Stimulated activated CD4-positive, alpha-beta T cell treated with anti-CD3 and anti-CD28 coated beads, Interleukin-2, amount 100 ng/mL, for 4 hours (primary cell): Measurements from ENCODE around the gene CLDN19.
"Not testable (repeated sequence)": the region's sequence is repeated elsewhere in the genome, so short reads cannot be mapped to it uniquely, and the experiment has no call there.

ENCODE experiments used
- DNase-seq: peaks from one replicate; pipeline ENCODE4 v3.0.0-alpha.2; 2020; ENCODE audit warnings: low read depth

Gene CLDN19

DNA sequence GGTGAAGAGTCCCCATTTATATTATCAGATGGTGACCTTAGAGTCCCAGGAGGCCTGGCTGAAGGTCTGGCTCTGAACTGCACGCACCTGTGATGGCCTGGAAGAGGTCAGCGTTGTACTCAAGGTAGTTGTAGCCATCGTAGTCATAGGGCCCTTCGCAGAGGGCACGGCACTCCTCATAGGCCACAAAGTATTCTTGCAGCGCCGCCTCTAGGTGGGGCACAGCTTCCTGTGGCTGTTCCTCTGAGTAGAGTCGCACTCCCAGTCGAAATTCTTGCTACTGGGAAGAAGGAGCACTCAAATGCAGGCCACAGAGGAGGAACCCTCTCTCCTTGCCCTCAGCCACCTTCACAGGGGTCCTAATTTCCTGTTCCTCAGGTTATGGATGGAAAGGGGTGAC lies 19.1 kb upstream of the CLDN19 start:
- DNase-seq = no peak

DNA sequence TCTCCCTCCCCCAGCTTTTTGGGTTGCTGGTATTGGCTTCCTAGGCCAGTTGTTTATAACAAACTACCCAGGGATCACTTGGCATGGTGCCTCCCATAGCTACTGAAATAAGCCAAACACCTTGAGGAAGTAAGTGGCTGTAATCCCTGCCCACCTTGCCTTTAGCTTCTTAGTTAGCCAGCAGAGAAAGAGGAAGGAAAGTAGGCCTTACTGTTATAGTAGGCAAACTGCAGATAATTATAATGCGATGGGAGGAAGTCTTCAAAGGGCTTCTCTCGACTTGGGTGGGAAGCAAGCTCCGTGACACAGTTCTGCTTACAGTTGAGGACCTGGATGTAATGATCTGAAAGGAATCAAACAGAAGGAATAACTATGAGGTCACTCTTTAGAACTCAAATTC lies 18.6 kb upstream of the CLDN19 start:
- DNase-seq = no peak

DNA sequence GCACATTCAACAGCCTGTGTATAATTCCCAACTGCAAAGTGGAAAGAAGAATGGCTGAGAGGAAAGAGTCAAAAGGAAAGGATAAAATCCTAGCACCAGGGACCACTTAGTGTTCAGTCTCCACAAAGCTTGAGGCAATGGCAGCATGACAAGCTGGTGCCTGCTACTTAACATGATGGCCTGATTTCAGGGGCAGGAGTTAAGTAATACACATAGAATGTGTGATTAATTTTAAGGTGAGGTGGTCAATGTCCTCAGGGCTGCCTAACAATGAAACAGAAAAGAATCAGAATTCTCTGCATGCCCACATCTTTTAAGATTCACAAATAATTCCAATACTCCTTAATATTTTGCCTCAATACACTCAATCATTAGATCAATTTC lies 17.8 kb upstream of the CLDN19 start:
- DNase-seq = no peak

DNA sequence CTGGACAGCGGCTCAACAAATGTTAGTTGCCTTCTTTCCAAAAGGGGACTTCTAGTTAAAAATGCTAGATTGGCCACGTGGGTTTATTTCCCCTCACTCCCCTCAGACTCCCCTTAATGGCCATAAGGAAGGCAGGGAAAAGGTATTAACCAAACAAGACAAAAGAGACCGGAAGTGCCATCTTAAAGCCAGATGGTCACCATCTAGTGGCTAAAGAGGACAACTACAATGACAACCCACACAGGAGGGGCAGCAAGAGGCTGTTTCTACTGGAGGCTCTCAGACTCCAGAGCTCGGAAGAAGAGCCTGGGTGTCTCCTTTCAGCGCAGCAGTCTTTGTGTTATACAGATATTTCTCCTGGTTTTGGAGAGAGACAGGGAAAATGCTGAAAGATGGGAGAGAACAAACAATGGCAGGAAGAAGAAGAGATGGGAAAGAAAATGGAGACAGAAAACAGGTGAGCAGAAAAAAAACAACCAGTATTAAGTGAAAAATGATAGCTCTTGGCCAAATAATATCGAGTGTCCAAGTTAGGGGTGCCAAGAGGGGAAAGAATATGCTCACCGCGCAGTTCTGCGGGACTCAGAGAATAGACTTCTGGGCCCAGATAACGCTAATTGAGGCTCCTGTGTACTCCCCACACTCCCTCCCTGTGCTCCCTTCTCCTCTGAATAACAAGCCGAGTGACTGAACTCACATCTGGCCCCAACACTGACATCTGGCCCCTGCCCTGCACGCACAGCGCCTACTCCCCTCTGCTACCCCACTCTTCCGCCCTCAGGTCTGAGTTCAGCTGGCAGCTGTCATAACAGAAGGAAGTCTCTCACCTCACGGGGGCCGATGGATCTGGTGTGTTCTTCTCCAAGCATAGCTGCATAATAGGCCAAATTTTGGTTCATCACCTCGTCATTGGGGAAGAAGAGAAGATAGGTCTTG lies 17.2 kb upstream of the CLDN19 start:
- DNase-seq = no peak

DNA sequence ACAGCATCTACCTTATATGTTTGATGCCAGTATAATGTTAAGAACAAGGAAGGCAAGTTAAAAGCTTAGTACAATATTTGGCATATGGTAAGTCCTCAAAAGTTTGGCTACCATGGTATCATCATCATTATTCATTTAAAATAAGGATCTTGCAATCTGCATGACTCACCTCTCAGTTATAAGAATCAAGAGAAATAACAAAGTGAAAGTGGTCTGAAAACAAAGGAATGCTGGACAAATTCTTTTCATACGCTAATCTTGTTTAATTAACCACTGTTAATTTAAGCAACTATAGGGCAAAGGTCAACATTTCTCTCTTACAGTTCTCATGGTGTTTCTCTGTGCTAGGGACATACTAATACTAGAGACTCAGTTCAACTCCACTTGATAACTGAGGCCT lies 13.0 kb upstream of the CLDN19 start:
- no peak for DNase-seq

DNA sequence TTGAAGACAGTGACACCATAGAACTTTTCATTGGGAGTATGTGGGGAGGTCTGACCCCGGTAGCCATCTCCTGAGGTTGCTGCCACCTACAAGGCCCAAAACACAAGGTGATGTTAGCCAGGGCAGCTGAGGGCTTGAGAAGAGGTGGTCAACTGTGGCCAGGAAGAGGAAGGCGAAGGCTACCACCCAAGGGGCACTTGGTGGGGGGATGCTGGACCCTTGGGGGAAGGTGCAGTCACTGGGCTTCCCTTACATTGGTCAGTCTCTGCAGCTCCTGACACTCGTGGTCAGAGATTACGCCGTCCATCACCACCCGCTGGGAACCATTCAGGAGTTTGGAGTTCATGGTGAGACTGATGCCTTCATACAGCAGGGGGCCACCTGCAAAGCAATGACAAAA lies 12.2 kb upstream of the CLDN19 start:
- no peak for DNase-seq

DNA sequence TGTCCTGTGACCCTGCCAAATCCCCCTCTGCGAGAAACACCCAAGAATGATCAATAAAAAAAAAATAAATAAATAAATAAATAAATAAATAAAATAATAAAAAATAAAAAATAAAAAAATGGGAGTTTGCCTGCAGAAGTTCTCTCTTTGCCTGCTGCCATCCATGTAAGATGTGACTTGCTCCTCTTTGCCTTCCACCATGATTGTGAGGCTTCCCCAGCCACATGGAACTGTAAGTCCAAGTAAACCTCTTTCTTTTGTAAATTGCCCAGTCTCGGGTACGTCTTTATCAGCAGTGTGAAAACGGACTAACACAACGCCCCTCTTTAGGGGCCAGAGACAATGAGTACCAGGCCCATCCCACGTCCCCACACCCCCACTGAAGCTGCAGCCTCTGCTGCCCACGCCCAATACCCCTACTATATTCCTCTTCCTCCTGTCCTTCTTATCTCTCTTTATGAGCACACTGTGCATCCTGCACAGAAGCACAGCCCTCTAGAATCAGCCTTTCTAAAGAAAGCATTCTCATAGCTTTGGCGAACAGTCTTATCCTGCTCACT lies 11.6 kb upstream of the CLDN19 start:
- not testable (repeated sequence) for DNase-seq

DNA sequence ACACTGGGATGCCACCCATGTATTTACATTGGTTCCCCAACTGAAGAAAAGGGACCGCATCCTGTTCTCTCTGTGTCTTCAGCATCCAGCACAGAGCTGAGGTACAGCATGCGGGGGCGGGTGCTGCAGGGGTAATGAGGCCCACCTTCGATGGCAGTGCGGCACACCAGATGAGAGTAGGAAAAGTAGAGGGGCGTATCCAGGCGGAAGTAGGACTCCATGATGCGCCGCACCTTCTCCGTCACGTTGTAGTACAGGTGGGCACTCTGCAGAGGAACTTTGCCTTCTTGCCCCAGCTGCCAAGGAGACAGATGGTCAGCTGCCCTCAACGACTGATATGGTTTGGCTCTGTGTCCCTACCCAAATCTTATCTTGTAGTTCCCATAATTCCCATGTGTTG lies 10.0 kb upstream of the CLDN19 start:
- DNase-seq = no peak

DNA sequence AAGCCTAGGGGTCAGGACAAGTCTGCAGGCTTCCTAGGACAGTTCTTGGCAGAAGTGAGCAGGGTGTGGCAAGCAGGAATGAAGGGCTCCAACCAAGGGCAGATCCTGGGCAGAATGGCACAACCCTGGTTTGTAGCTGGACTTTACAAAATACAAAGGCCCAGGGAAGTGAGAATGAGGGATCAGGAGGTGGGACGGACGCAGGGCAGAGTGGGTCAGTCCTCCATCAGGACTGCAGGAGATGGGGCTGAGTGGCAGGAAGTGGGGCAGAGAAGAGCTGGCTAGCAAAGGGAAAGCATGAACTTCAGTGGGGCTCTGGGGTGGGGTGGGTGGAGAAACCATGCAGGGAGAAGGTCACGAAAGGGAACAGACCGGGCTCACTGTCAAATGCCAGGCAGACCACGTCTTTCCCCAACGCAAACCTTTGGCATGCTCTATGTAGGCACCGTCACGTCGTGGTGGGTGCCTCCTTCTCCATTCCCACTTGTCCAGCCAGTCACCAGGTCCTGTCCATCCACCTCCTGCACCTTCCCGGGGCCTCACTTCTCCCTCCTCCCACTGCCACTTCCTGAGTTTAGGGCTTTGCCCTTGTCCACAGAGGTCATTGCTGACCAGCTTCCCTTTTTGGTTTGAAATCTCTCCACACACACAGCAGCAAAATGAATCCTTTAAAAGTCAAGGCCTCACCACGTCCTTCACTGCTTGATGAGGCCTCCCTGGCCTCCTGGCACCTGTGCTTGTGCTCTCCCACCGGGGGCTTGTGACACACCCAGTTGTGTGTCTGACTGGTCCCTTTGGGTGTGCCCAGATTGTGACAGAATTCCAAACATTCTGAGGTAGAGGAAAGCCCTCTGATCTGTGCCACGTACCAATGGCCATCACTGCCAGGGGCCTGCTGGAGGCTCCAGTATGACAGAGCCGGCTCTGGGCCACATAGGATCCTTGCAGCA lies 8.7 kb upstream of the CLDN19 start:
- no peak for DNase-seq

DNA sequence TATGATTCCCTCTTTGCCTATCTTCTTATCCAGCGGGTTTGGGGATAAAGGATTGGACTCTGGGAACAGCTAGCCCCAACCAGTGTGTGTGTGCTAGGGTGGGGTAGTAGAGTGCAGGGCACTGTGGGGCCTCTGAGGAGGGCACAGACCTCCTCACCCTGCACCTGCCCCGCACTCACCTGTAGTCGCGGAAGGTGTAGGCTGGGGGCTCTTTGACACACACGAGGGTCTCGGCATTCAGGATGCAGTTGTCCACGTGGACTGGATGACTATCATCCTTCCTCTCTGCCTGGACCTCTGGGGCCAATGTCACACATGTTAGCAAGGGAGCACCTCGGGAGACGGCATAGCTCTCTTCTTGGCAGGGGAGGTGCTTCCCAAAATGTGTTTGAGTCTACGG lies 8.0 kb upstream of the CLDN19 start:
- DNase-seq = no peak

DNA sequence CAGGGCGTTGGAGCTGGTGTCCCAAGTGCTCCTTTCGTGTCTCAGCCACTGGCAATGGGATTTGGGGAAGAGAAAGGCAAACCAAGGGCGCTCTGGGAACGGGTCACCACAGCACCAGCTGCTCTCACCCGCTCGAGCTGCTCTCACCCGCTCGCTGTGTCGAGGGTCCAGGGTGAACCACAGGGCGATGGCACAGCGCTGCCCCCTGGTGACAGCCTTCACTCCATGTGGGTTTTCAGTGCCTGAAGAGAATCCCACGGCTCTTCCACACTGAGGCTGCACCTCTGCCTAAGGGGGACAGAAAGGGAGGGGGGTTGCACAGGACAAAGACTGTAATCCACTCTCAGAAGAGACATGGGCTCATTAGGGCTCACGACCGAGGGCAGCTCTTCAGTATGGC lies 7.1 kb upstream of the CLDN19 start:
- peak; percentile 27 for DNase-seq

DNA sequence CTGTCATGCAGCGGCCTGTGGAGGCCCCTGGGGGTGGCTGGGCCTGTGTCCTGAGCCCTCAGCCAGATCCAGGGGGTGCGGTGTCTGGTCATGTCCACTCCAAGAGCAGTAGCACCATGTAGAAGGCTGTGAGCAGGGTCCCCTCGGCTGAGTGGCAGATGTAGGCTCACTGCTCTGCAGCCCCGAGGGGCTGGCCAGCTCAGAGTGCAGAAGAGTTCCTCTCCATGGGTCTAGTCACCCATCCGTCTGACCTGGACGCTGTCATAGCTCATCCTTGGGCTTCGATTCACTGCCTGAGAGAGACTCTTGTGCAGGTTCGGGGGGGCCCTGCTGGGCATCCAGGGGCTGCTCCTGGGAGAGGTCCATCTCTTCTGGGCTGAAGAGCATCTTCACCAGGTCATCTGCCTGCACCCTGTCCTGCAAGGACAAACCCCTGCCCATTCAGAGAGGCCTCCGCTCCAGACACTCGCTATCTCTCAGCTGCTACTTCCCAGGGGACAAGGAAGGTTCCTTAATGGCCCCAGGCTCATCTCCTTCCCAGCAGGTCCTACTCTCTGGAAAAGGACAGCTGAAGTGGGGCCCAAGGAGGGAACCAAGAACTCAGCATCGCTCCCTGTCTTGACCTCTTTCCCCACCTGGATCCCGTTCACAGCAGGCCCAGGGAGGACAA lies 6.5 kb upstream of the CLDN19 start:
- no peak for DNase-seq

DNA sequence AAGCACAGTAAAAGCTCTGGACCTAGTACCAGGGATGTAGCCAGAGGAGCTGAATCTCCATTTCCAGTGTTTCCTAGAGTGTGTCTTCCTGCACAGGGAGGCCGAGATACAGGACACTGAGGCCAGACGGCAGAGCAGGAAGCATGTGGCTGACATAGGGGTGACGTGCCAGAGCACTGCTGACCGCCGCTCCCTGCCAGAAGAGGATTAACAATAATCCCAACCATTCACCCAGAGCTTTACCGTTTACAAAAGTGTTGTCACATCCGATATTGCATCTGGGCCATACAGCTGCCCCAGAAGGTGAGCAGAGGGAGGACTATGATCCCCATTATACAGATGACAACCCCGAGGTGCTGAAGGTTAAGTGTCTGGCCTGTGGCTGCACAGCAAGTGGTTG lies 5.8 kb upstream of the CLDN19 start:
- no peak for DNase-seq

DNA sequence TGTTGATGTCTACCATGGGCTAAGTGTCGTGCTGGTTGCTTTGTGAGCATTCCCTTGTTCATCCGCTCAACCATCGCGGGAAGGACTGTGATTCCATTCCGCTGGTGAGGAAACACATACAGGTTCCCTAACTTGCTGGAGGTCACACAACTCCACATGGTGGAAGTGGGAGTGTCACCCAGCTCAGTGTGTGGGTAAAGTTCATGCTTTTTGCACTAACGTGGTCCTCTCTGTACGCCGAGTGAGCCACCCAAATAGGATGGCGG lies 4.0 kb upstream of the CLDN19 start:
- DNase-seq = no peak

DNA sequence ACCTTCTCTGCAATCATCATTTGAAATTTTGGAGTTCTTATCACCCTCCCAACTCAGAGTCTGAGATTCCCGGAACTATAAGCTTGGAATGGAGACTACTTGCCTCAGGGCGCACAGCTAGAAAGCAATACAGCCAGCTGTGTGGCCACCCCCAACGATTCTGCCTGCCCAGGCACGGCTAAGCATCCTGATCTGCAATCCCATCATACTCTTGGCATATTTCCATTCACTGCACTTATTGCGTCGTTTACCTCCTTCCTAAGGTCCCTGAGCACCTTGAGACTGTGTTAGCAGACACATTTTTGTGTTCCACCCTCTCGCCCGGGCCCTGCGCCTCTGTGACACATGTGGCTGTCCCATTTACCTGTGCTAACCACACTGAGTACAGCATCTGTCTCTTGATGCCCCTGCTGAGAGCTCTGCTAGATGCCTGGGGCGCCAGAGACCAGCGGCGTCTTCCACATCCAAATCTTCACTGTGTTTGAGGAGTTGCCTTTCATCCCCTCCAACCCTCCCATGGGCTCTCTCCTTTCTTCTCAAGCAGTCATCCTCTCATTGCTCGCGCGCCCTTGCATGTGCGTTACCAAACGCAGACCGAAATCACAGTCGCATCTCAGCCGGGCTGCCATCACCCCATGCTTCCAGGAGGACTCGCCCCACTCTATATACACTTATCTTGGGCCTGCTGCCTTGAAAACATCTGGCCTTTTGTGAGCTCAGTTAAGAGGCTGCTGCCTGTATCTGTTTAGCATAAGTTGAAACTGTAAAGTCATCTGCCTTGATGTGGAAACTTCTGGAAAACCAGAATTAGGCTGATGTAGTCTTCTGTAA lies 3.5 kb upstream of the CLDN19 start:
- no peak for DNase-seq

DNA sequence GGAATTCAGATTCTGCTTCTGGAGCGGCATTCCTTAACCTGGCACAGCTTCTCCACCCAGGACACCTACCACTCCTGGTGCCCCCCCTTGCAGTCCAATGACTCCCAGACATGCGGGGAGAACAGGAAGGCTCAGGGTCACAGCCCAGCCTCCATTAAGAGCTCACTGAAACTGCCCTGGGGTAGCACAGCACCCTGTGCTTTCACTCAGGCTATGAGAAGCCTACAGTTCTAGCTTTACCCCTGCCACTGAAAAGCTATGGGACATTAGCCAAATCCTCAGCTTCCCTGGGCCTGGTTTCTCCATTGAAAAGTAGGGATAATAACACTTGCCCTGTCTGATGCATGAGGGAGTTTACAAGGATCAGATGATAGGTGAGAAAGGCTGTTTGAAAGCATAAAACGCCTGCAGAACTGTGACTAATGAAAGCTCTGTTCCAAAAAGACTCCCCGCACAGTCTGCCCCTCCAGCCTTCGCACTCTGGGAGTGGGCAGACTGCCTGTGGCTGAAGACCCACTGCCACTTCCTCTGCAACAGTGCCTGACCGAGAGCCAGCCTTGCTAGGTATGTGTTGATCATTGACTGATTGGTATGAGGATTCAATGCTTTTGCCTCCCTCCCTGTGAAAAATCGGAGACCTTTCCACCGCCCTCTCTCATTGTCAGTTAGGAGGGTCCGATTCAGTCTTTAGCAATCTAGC lies 2.7 kb upstream of the CLDN19 start:
- no peak for DNase-seq

DNA sequence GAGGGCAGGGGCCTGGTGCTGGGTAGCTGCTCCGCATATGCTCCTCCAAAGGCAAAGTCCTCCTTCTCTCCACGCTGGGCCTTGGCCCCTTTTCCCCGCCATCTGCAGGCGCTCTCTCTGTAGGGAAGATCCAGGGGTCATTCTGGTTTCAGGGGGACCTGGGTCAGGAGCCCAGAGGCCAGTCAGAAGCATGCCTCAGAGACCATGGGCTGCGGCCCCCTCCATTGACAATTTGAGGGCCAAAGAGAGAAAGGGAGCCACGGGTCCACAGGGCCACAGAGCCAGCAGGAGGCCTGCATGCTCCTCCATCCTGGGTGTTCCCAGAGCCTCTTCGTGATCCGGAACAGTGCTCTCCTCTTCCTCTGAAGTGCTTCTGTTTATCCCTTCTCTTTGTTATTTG lies 2.1 kb upstream of the CLDN19 start:
- no peak for DNase-seq

DNA sequence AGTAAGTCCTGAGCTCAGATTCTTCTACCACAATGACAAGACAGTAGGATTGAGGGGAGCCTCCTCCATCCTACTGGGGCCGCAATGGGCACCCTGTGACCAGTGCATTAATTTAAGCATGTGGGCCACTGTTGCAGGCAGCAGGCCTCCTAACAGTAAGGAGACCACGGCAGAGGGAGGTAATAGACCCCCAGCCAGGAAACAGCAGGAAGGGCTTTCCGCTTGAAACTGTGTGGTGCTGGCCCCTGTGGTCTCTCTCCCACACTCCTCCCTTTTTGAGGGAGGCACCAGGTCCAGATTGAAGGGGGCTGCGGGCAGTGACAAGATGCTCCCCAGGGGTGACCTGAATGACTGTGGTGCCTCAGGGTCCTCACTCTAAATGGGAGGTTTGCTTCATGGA lies 1.7 kb upstream of the CLDN19 start:
- no peak for DNase-seq

DNA sequence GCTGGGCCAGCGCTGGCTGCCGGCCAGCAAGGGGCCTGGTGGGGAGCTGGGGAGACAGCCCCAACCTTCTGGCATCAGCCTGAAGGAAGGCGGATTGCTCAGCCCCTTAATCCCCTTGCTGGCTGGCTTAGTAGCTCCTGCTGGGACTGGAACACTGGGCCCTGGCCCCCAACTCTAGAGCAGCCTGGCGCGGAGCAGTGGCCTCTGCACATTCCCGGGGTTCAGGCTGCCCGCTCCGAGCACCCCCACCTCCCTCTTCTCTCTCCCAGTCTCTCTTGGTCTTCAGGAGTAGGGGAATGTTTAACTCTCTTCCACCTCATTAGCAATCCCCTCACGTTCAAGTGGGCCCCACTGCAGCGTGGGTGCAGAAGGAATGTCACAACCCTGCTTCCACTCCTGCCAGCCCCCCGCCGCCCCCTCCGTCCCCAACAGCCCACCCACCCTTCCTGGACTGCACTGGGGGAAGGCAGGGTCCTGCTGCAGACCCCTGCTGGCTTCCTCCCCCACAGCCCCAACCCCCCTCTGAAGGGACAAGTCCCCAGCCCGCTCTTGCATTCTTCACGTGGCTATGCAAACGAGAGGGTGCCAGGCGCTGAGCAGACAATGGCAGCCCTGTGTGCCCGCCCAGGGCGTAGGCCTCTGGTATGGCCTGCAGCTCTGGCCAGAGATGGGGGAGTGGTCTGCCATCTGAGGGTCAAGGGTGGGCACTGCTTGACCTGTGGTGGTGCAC lies 980 bp upstream of the CLDN19 start:
- no peak for DNase-seq

DNA sequence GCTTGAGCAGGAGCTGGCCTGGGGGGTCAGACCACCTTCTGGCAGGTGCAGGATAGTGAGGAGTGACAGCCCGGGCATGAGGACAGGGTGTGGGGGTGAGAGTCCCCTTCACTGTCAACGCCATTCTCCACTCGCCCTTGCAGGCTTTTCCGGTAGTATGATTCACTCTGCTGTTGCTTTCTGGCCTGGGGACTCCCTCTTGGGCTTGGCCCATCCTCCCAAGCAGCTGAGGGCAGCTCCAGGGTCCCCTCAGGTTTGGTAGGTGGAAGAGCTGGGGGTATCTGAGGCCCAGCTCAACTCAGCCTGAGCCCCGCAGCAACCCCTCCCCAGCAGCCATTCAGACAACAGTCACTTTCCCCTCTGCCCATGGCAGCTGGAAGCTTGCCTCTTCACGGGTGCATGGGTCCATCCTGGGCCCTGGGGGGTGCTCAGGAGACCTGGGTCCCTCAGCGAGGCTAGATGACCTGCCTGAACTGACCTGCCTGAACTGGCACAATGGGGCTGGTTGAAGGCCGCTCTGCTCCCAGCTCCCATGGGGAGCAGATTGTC lies 1.3 kb downstream of the CLDN19 start:
- DNase-seq = no peak
